GM13977 (cell line): ENCODE results near the gene DPPA2.

ENCODE experiments used
- DNase-seq: peaks from one replicate; pipeline ENCODE4 v3.0.0; 2012; ENCODE audit warnings: low spot score
- in situ Hi-C: fragments of 300-500 bp; cut with MboI; formaldehyde crosslinking; loops from one replicate; pipeline ENCODE4 v1.12.0; 2022; ENCODE audit warnings: low sequenced_read_pairs, low pct_unique_long_range_greater_than_20kb, mixed read lengths, inconsistent platforms; ENCODE audit not compliant: unreplicated experiment
- TF ChIP-seq, protein P1 (sequence below): IDR thresholded peaks from 2 replicates; pipeline ENCODE4 v1.5.1; 2012; ENCODE audit warnings: mild to moderate bottlenecking, control low read depth; ENCODE audit not compliant: insufficient read depth; ENCODE audit errors: extremely low read depth, missing control alignments

The DPPA2 gene

GRCh38 chr3:109355625-109356441, 39.5 kb upstream of the DPPA2 start:
- DNase-seq = no peak
- in situ Hi-C loops = no loop called here
- TF ChIP-seq, protein P1, sequence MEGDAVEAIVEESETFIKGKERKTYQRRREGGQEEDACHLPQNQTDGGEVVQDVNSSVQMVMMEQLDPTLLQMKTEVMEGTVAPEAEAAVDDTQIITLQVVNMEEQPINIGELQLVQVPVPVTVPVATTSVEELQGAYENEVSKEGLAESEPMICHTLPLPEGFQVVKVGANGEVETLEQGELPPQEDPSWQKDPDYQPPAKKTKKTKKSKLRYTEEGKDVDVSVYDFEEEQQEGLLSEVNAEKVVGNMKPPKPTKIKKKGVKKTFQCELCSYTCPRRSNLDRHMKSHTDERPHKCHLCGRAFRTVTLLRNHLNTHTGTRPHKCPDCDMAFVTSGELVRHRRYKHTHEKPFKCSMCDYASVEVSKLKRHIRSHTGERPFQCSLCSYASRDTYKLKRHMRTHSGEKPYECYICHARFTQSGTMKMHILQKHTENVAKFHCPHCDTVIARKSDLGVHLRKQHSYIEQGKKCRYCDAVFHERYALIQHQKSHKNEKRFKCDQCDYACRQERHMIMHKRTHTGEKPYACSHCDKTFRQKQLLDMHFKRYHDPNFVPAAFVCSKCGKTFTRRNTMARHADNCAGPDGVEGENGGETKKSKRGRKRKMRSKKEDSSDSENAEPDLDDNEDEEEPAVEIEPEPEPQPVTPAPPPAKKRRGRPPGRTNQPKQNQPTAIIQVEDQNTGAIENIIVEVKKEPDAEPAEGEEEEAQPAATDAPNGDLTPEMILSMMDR = no peak

- TF ChIP-seq, protein P1 = no peak
- in situ Hi-C loops = no loop called here
- no peak for DNase-seq
Measured at GRCh38 chr3:109353057-109353456, 36.7 kb upstream of the DPPA2 start.

DNA sequence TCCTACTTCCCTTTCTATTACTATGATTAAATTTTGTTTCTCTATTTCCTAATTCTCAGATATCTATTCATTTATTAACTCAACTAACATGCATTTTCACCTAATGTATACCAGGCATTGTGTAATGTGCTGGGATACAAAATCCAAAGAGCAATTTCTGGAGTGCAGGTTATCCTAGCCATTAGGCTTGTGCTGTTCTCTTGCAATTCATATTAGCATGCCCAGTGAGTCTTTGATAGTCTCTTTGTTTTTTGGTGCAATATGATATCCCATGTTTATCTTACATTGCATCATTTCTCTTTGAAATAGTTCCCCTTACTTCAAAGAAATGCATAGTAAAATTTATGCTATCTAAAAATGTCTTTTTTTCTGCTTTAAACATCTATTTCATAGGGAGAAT, 34.9 kb upstream of the DPPA2 start:
- TF ChIP-seq, protein P1 = no peak
- no peak for DNase-seq
- in situ Hi-C loops = no loop called here

- no peak for DNase-seq
- in situ Hi-C loops = no loop called here
- TF ChIP-seq, protein P1 = no peak
Measured at GRCh38 chr3:109346770-109347295, 30.5 kb upstream of the DPPA2 start.

DNA sequence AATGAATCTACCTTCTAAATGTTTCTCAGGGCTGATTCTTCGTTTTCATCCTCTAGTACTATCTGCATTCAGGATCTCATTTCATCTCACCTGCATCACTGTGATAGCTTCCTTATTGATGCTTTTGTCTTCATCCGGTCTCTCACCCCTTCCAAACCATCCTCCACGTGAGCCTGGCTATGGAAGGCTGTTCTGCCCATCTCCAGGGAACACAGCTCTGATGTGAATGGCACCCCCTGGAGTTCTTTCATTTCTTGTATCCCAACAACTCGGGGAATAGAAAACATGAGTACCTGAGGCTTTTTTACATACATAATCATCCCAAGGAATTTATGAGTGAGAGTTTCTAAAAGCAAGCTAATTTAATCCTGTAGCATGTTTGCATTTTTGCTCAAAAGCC, 29.8 kb upstream of the DPPA2 start:
- no peak for DNase-seq
- TF ChIP-seq, protein P1 = no peak
- in situ Hi-C loops = no loop called here

- TF ChIP-seq, protein P1 = no peak
- no peak for DNase-seq
- in situ Hi-C loops = no loop called here
Measured at GRCh38 chr3:109339714-109340648, 23.7 kb upstream of the DPPA2 start.
